HG02798 (cell line): ENCODE data around the gene NPM3.

Experiments
- ATAC-seq: cut with Tn5 transposase; IDR thresholded peaks from one replicate; pipeline ENCODE4 v1.9.1; 2021; ENCODE audit warnings: mild to moderate bottlenecking; ENCODE audit not compliant: unreplicated experiment, poor library complexity

NPM3 gene, protein sequence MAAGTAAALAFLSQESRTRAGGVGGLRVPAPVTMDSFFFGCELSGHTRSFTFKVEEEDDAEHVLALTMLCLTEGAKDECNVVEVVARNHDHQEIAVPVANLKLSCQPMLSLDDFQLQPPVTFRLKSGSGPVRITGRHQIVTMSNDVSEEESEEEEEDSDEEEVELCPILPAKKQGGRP

DNA sequence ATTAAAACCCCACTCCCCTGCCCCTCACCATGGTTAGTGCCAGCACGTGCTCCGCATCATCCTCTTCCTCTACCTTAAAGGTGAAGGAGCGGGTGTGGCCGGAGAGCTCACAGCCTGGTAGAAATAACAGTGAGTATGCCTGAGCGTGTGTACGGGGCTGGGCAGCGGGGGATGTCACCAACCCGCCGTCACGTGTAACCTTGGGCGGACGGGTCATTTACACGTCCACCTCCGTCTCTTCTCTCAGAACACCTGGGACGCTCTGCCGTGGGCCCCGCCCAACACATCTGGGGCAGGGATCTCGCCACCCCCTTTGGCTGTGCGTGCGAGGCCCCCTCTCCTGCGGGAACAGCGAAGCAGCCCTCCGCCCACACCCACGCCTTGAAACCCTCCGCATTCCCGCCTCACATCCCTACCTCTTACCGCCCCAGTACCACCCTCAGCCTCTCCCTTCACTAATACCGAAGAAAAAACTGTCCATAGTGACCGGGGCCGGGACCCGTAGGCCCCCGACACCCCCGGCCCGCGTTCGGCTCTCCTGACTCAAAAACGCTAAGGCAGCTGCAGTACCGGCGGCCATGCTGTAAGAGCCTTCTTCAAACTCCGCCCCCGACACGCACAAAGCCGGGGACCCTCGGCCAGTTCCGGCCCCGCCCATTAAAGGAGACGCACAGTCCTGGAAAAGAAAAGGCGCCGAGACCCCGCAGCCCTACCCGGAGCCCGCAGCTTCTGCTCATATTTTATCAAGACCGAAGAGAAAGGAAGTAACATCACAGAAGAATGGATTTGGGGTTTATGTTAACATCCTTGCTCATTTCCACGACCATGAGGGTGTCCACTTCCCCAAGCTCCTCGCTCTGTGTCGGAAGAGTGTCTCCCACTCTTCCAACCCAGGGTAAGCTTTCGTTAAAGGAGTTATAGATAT is at the start of gene NPM3:
Gene NPM3, minus strand, starts transcription at position 636 of the 925 bp plus-strand sequence. Its CDS starts 56 bp downstream, at position 580.
- ATAC-seq, result peak; percentile 64

DNA sequence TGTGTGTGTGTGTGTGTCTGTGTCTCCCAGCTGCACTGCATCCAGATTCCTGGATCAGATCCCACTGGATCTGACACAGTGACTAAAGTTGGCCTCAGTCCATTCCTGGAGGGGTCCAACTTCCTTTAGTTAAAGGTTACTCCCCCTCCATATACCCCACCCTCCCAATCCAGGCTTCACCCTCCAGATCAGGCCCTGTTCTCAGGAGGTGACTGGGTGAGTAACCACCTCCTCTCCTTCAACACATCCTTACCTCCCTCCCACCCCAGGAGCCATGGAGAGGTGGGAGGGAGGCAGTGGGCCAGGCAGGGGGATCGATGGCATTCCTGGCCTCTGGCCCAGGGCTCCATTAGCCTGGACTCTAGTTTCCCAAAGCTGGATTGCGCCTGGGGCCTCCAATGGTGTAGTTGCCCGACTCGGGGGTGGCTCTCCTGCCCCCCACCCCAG is 49.1 kb upstream of the NPM3 start:
- no peak for ATAC-seq

DNA sequence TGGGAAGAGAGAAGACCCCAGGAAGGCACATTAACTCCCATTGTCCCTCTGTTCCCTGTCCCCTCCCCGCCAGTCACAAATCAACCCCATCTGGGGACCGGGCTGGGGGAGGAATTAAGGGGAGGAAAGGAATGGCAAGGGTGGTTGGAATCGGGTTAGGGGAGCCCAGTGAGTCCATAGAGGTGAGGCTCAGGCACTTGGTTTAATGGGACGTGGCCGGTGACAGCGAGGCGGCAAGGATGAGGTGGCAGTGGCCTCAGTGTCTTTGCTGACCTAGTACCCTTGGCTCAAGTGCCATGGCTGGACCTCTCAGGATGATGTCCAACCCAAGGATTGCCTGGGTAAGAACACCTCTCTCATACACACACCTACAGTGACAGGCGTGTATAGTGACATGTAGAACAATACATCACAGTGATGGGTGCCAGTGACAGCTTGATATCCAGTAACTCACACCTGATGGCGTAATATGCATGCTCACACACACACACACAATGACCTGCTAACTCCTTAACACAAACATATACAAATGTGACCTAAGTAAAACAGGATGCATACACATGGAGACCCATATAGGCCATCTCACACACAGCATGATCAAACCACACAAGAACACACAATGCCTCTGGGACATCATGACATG is 48.0 kb upstream of the NPM3 start:
- ATAC-seq, result no peak

DNA sequence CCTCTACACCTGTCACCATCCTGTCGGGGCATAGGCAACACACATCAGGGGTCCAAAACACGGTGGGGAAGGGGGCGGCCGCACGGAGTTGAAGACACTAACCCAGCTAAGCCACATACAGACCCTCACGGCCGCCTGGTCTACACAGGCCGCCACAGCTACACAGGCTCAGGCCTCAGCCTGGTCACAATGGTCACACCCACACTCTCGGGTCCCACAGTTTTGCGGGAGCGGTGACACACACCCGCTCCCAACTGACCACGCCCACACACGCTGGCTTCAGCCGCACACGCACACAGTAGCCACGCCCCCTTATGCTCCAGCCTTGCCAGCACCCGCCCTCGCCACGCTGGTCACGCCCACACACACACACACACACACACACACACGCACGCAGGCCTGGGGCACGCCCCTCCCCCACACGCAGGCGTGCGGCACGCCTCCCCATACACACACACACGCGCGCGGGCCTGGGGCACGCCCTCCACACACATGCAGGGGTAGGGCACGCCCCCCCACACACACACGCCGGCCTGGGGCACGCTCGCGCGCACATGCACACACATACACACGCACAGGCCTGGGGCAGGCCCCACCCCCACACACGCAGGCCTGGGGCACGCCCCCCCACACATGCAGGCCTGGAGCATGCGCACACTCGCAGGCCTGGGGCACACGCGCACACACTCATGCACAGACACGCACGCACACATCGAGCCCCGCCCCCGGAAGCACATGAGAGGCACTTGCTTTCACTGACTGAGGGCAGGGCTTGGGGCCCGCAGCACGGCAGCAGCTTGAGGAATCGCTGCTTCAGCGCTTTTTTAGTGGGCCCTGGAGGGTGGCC is 47.3 kb upstream of the NPM3 start:
- ATAC-seq, result peak; percentile 69

DNA sequence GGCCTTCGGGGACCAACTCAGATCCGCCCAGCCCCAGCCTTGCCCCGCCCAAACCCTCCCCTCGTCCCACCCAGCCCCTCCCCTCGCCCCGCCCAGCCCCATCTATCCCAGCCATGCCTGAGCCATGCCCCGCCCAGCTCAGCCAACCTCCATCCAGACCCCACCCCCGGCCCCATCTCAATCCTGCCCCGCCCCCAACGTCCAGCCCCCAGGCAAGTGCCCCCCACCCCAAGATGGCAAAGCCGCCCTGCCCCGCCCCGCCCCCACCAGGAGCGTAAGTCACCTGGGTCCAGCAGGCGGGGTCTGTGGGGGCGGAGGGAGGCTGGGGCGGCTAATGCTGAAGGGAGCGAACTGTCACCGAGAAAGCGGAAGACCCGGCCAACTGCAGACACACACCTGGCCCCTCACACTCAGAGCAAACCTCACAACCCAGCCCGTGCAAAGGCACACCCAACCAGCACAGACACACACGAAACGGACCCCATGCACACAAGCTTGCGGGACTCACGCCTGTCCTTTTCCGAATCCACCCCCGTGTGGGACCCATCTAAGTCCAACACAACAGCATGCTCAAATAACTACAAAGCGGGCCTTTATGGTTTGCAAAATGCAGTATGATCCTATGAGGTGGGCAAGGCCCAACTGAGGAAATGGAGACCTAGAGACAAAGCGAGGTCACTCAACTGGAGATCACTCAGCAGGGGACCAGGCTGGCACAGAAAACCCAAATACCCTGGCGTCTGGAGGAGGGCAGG is 46.5 kb upstream of the NPM3 start:
- peak; percentile 8 for ATAC-seq

DNA sequence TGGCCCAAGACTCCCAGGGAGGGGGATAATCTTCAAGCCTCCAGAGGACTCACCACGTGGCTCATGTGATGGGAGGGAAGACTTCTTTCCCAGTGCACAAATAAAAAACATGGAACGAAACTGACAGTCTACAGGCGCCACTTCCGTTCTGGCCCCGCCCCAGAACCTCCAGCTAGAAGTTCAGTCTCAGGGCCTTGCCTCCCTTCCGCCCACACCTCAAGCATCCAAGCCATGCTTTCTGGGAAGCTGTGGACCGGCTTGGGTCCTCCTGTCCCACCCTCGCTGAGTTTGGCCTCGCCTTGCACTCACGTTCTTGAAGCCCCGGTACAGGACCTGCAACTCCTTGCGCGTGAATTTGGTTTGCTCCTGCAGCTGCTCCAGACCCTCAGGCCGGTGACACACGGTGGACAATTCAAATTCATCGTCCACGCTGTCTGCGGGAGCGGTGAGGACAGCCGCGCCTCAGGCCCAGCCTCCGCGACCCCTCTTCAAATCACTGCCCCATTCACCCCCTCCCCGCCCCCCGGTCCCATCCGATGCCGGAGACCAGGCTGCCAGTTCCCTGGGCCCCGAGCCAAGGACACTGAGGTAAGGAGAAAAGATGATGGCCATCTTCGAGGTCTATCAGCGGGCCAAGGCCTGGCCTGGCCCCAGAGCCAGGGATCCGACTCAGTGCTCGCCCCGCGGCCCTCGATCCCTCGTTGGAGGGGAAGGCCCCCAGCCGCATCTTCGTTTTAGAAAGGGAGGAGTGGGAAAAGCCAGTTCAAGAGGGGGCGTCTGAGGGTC is 45.7 kb upstream of the NPM3 start:
- ATAC-seq, result no peak

DNA sequence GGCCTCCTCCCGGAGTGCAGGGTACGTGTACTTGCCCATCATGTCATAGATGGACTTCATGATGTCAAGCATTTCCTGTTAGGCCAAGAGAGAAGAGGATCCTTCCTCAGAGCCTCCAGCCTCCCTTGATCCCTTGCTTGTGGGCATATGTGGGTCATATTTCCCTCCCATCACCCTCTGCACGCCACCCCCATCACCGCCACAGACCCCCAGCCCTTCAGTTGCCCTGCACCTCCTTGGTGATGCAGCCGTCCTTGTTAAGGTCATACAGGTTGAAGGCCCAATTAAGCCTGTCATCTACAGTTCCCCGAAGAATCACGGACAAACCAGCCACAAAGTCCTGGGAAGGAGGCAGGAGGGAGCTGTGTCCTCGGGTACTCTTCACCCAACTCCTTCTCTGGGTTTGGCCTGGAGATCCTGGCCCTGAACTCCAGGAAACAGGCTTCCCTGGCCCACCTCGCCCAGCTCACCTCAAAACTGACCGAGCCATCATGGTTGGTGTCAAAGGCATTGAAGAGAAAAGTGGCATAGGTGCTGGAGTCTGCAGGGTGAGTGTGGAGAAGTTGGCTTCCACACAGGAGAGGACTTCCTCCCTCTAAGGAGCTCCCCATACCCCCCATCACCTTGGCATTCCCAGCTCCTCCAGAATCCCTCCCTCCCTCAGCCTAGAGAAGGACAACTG is 44.8 kb upstream of the NPM3 start:
- no peak for ATAC-seq

DNA sequence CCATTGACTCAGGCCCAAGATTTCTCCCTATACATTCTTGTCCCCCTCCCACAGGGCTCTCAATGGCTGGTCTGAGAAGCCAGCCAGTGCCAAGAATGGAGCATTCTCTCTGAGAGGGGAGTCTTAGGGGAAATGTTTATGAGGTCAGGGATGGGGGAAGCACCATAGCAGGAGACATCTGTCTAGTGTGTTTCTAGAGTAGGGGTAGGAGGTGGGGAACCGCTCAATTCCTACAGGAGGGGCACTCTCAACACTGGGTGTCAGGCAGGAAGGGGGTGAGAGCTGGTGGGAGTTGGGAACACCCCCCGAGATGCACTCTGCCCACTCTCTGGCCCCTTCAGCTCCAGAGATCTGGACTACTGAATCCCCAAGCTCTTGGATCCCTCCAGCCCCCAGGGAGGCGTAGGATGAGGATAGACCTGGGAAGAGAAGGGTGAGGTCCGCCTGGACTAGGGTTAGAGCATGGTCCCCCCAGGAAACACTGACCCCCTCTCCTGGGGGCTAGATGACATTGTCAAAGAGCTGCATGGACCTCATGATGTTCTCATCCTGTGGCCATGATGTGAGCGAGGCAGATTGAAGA is 43.7 kb upstream of the NPM3 start:
- ATAC-seq, result no peak

DNA sequence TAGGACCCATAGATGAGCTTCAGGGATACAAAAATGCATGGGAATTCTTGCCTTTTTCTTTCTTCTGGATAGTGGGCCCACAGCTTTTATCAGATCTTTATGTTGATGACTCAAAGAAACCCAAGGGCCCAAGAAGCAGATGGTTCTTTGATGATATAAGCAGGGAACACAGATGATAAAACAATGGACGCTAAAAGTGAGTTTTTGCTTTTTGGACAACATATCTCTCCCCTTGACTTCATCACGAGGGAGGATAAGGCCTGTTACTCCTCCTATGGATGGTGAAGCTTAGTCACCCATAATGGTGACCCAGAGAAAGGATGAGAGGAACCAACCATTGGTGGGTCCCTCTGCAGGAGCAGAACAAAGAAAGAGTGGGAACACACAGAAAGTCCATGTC is 41.5 kb upstream of the NPM3 start:
- no peak for ATAC-seq

DNA sequence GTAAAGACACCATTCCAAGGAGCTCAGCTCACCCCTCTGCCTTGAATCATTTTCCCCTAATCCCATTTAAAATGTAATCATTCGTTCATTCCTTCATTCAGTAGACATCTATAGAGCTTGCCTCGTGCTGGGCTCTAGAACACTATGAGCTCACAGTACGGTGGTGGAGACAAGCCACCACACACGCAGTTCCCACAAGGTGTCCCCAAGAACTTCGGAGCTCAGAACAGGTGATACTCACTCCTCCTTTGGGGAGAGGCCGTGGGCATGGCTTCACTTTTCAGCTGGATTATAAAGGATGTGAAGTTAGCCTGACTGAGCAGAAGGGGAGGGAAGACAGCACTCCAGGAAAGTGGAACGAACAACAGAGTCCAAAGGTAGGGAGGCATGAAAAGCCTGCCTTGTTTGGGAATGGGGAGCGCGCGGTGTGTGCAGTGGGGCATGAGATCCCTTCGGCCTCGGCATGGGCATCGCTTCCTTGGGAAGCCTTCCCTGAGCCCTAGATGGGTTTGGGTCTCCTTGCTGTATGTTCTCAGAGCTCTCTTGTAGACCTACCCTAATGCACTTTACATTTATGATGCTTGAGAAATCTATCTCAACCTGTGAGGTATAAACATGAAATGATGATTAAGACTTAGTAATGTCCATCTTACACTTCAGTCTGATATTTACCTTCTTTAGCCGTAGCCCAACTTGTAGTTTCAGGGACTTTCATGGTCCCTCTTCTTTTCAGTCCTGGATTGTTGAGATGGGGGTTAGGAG is 35.8 kb upstream of the NPM3 start:
- peak; percentile 8 for ATAC-seq

DNA sequence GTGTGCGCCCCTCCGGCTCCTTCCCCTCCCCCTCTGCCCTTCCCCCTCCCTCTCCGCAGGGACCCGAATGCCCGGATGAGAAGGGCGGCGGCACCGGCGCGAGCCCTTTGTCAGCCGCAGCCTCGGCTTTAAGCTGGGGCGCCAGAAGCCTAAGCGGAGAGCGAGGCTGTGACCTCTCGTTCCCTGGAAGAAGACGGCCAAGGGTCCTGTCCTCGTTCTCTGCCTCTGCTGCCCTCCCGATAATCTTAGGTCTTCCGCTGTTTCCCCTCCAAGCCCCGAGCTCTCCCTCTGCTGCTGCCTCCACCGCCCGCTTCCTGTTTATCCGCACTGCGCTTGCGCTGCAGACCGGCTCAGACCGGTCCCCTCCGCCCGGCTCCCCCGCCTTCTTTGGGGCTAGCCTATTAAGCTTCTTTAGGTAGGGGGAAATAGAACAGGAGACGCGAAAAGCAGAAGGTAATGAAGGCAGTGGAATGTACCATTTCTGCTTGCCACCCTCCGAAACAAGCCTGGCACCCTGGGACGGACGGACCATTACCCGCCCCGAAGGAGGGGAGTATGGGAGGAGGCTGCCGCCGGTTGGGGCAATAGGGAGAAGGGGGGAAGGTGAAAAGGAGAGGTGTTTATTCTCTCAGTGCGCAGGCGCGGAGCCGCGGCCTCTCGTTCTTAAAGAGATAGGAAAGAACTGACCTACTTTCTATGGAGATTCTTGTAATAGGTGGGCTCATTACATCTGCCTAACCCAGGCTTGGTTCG is 35.0 kb upstream of the NPM3 start, which contains the start of gene OGA:
Gene OGA, minus strand, starts transcription at position 326 of the 753 bp plus-strand sequence. CDS start 422 bp downstream, outside the sequence.
- ATAC-seq, result peak; percentile 96

DNA sequence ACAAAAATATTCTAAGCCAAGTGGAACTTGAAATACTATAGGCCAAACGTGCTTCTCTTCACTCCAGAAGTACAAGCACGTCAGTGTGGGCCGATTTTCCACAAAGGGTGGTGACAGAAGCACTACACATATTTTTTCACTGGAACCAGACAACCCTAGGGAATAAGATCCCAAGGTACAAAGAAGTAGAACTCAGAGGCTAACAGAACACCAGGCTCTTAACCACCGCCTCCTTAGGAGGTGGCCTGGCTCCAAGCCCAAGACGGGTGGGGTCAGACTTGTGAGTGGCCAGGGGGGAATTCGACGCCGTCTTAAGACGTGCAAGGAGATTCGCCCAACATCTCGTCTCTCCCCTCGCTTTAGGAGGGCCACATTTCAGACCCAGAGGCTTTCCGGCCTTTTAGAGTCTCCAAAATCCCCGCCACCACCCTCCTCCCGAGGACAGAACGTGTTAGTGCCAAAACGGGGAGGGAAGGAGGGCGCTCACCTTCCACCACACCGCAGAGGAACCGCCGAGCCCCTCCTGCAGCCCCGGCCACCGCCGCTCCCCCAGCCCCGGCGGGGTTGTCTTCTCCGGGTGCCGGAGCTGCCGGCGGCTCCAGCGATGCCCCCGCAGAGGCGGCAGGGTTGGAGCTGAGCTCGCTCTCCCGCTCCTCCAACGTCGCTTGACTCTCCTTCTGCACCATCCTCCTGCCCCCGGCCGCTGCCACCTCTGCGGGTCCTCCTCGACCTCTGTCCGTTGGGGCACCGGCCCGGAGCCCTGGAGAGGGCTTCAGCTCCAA is 34.3 kb upstream of the NPM3 start:
- ATAC-seq, result no peak

DNA sequence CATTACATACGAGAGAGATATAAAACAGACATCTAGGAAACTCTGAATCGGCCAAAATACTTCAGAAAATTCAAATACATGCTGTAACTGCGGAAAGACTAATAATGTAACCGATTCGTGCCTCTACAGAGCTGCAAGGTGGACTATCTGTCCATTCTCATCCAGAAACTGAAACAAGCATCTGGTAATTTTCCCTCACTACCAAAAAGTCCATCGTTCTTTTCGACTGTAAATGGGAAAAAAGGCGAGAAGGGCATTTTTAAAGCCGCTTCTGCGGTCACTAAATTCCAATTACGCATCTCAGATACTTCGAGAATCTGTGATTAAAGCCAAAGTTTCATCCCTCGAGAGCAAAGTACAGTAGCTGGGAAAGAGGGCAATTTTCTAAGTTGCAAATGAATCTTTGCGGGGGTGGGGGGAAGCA is 33.7 kb upstream of the NPM3 start:
- no peak for ATAC-seq

DNA sequence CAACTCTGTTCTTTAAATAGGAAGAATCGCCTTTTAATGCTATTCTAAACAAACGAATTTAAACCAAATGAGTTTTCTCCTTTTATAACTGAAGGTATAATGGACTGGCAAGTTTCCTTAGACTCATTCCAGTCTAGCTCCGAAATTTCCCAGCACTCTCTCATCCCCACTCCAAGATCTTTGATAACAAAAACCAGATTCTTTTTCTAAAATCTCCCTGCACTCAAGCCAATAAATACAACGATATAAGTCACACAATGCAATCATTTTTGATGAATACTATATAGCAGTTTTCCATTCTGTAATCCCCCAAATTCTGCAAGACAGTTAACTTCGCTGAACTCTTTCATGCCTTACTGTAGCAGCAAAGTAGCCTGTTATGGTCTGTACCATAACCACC is 33.1 kb upstream of the NPM3 start:
- ATAC-seq, result no peak

DNA sequence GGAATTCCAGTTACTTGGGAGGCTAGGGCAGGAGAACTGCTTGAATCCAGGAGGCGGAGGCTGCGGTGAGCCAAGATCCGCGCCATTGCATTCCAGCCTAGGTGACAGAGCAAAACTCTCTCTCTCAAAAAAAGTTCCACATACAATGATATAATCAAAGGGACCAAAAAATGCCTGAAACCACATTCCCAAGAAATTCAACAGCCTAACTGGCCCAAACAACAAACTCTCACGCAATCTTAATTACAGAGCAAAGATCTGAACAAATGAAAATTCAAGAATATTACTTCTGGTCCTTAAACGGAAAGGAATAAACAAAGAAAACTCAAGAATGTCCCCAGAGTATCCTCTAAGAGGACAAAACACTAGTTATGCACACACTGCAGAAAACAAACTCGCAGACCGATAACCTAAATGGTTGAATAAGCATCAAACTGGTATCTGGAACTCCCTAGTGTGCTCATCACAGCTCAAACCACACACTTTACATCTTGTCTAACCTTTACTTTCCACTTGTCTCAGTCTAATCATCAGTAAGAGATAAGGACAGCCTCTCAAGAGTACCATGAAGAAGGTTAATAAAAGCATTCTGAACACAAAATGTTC is 31.3 kb upstream of the NPM3 start:
- peak; percentile 19 for ATAC-seq
